Natural killer cell treated with Interleukin-12 subunit alpha and Interleukin-12 subunit beta and Interleukin-15 and Interleukin-18, amount 100 ng/mL, for 72 hours (primary cell): ENCODE data around the gene SAMD4B. TPM values are rescaled to one million over a fixed set of nuclear protein-coding genes. Genes with fewer than 3 reads are reported as not detected.
A peak's percentile ranks its signal among the peaks of the same experiment; 100 is the strongest.

Experiments
- ATAC-seq, 2 donors: fragments of 150-1000 bp; cut with Tn5 transposase in 1 of 2; sonication (Bioruptor Pico), chemical (Tn5 transposase) in 1 of 2; 2 replicates each; pipeline ENCODE4 v1.10.0; 2021
- DNase-seq: peaks from one replicate; pipeline ENCODE4 v3.0.0; 2022; ENCODE audit warnings: low spot score
- H3K27ac Mint-ChIP-seq, 2 donors: 1 replicate in 1 of 2; 2 replicates in 1 of 2; pipeline ENCODE4 v1.8.0; 2022; ENCODE audit warnings: mixed read lengths in 2 of 2, mild to moderate bottlenecking in 1 of 2, moderate library complexity in 1 of 2
- H3K27me3 Mint-ChIP-seq, 2 donors: 1 replicate in 1 of 2; 2 replicates in 1 of 2; pipeline ENCODE4 v1.8.0; 2022; ENCODE audit warnings: mixed read lengths in 2 of 2
- H3K36me3 Mint-ChIP-seq: one replicate; pipeline ENCODE4 v1.8.0; 2022; ENCODE audit warnings: mixed read lengths
- H3K4me1 Mint-ChIP-seq, 2 donors: 1 replicate in 1 of 2; 2 replicates in 1 of 2; pipeline ENCODE4 v1.8.0; 2022; ENCODE audit warnings: low read depth in 2 of 2, mixed read lengths in 2 of 2, mild to moderate bottlenecking in 1 of 2
- H3K4me3 Mint-ChIP-seq: one replicate; pipeline ENCODE4 v1.8.0; 2022; ENCODE audit warnings: mixed read lengths
- H3K9me3 Mint-ChIP-seq: 2 replicates; pipeline ENCODE4 v1.8.0; 2022; ENCODE audit warnings: mixed read lengths
- total RNA-seq, 2 donors: library from RNA; stranded (reverse); gene quantifications; one replicate each; pipeline ENCODE4 v1.2.3, GENCODE V29; 2022

The SAMD4B gene
- total RNA-seq, 2 donors from 2014 or later, result 81.4 to 95.5 TPM

GRCh38 chr19:39403331-39404312, 61.4 kb downstream of the SAMD4B start:
- Mint-ChIP-seq H3K4me1 (peaks cover 54 to 56% of the 10 kb centered on the region in 2 donors), H3K4me3 (peak overlapping the region; percentile 56), H3K36me3 (peaks cover 2% of the 10 kb centered on the region), H3K9me3 (no peaks in the 10 kb centered on the region), H3K27me3 (no peaks in the 10 kb centered on the region), H3K27ac (peak overlapping the region; percentile 59 to 97)
- DNase-seq, result peak; percentile 95
- ATAC-seq, result peak; percentile 55 to 59

GRCh38 chr19:39405261-39405957, 63.2 kb downstream of the SAMD4B start:
- peaks cover 50 to 55% of the 10 kb centered on the region in 2 donors for H3K4me1 Mint-ChIP-seq
- ATAC-seq (no peak), DNase-seq (no peak)
- H3K27me3 Mint-ChIP-seq, result no peaks in the 10 kb centered on the region
- peak overlapping the region; percentile 6 for H3K4me3 Mint-ChIP-seq
- peaks cover 6% of the 10 kb centered on the region for H3K36me3 Mint-ChIP-seq
- H3K9me3 Mint-ChIP-seq, result no peaks in the 10 kb centered on the region
- peak overlapping the region in 1 of 2 donors; percentile 23 for H3K27ac Mint-ChIP-seq

- DNase-seq (no peak), ATAC-seq (no peak)
- H3K4me1 Mint-ChIP-seq, result peaks cover 52 to 58% of the 10 kb centered on the region in 2 donors
- peaks cover 6% of the 10 kb centered on the region for H3K36me3 Mint-ChIP-seq
- no peaks in the 10 kb centered on the region for H3K27me3 Mint-ChIP-seq
- H3K27ac Mint-ChIP-seq, result peak overlapping the region; percentile 78 to 98
- H3K4me3 Mint-ChIP-seq, result peak overlapping the region; percentile 81
- no peaks in the 10 kb centered on the region for H3K9me3 Mint-ChIP-seq
Observed at GRCh38 chr19:39405958-39406655, 63.9 kb downstream of the SAMD4B start.

- Mint-ChIP-seq H3K4me3 (peak within 1 kb of the TSS; percentile 81), H3K27me3 (no peaks in the 10 kb centered on the region), H3K9me3 (no peaks in the 10 kb centered on the region), H3K4me1 (peaks cover 52 to 58% of the 10 kb centered on the region in 2 donors), H3K27ac (peak within 1 kb of the TSS; percentile 78 to 98), H3K36me3 (peaks cover 6% of the 10 kb centered on the region)
- peak; percentile 51 to 68 for ATAC-seq
- DNase-seq, result peak; percentile 85
Observed at GRCh38 chr19:39406656-39407409, 64.6 kb downstream of the SAMD4B start, which contains the start of gene ZFP36. Gene ZFP36 (plus strand): TSS chr19:39406847. CDS start chr19:39406905, 58 bp downstream.

GRCh38 chr19:39407410-39407659, 65.1 kb downstream of the SAMD4B start:
- Mint-ChIP-seq H3K27ac (peak overlapping the region; percentile 78 to 98), H3K4me3 (peak overlapping the region; percentile 81), H3K4me1 (peaks cover 52 to 57% of the 10 kb centered on the region in 2 donors), H3K9me3 (no peaks in the 10 kb centered on the region), H3K27me3 (no peaks in the 10 kb centered on the region), H3K36me3 (peaks cover 6% of the 10 kb centered on the region)
- DNase-seq (no peak), ATAC-seq (no peak)

- no peaks in the 10 kb centered on the region for H3K27me3 Mint-ChIP-seq
- H3K4me3 Mint-ChIP-seq, result peak overlapping the region; percentile 81
- H3K9me3 Mint-ChIP-seq, result no peaks in the 10 kb centered on the region
- no peak for DNase-seq
- ATAC-seq, result no peak
- peaks cover 6% of the 10 kb centered on the region for H3K36me3 Mint-ChIP-seq
- peaks cover 47 to 52% of the 10 kb centered on the region in 2 donors for H3K4me1 Mint-ChIP-seq
- H3K27ac Mint-ChIP-seq, result peak overlapping the region; percentile 78 to 98
Observed at GRCh38 chr19:39407660-39408391, 65.6 kb downstream of the SAMD4B start.

- DNase-seq, result no peak
- no peaks in the 10 kb centered on the region for H3K27me3 Mint-ChIP-seq
- peak overlapping the region; percentile 78 to 98 for H3K27ac Mint-ChIP-seq
- peaks cover 47 to 52% of the 10 kb centered on the region in 2 donors for H3K4me1 Mint-ChIP-seq
- peak overlapping the region; percentile 81 for H3K4me3 Mint-ChIP-seq
- no peaks in the 10 kb centered on the region for H3K9me3 Mint-ChIP-seq
- no peak for ATAC-seq
- peaks cover 6% of the 10 kb centered on the region for H3K36me3 Mint-ChIP-seq
Observed at GRCh38 chr19:39408392-39409207, 66.4 kb downstream of the SAMD4B start.

GRCh38 chr19:39409208-39410016, 67.2 kb downstream of the SAMD4B start:
- Mint-ChIP-seq H3K4me1 (peaks cover 55 to 56% of the 10 kb centered on the region in 2 donors), H3K4me3 (peak overlapping the region; percentile 81), H3K27me3 (no peaks in the 10 kb centered on the region), H3K27ac (peak overlapping the region; percentile 78 to 98), H3K9me3 (no peaks in the 10 kb centered on the region), H3K36me3 (peaks cover 6% of the 10 kb centered on the region)
- DNase-seq (peak; percentile 79), ATAC-seq (peak; percentile 2 to 13)

- Mint-ChIP-seq H3K27ac (peak overlapping the region; percentile 78 to 98), H3K9me3 (no peaks in the 10 kb centered on the region), H3K4me1 (peaks cover 58 to 59% of the 10 kb centered on the region in 2 donors), H3K36me3 (peaks cover 6% of the 10 kb centered on the region), H3K4me3 (peak overlapping the region; percentile 81), H3K27me3 (no peaks in the 10 kb centered on the region)
- ATAC-seq (peak in 1 of 2 donors; percentile 37), DNase-seq (peak; percentile 77)
Observed at GRCh38 chr19:39410017-39410830, 68.0 kb downstream of the SAMD4B start.

- no peak for DNase-seq
- Mint-ChIP-seq H3K4me3 (peak overlapping the region; percentile 81), H3K4me1 (peaks cover 59 to 62% of the 10 kb centered on the region in 2 donors), H3K36me3 (peaks cover 6% of the 10 kb centered on the region), H3K27ac (peak overlapping the region; percentile 78 to 98), H3K27me3 (no peaks in the 10 kb centered on the region), H3K9me3 (no peaks in the 10 kb centered on the region)
- no peak for ATAC-seq
Observed at GRCh38 chr19:39410831-39411080, 68.5 kb downstream of the SAMD4B start.
